Endothelial cell of umbilical vein (primary cell): ENCODE measurements around the gene CHADL. TPM values are rescaled to one million over a fixed set of nuclear protein-coding genes. Genes with fewer than 3 reads are reported as not detected.

Source experiments
- BruUV-seq: library from RNA; stranded (reverse); fragments of 400-500 nt; replicated peaks from 2 replicates; lab custom pipeline; 2021; lab: Mats Ljungman, UMichigan
- CTCF ChIA-PET: fragments of 300-600, 350-600 bp; sonication (Branson Sonifier 250); formaldehyde crosslinking; loops from one replicate; lab custom pipeline; 2021; ENCODE audit warnings: antibody characterized with exemption, inconsistent platforms; lab: Charles Lee
- POLR2A ChIA-PET: fragments of 300-600, 350-600 bp; sonication (Branson Sonifier 250); formaldehyde crosslinking; loops from one replicate; lab custom pipeline; 2021; ENCODE audit warnings: antibody characterized with exemption, inconsistent platforms; lab: Charles Lee
- DNase-seq: peaks from one replicate; pipeline ENCODE4 v3.0.0-alpha.2; 2011; ENCODE audit warnings: low read depth, low spot score
- FAIRE-seq: peaks from 2 replicates; lab custom pipeline; 2011; peaks lifted over from hg19 to GRCh38; lab: Jason Lieb, UNC
- H2AFZ ChIP-seq: 2 replicates; pipeline ENCODE4 v1.6.0; 2012; ENCODE audit warnings: low read depth, low read length, control low read depth, inconsistent platforms
- H3K27ac ChIP-seq: 2 replicates; pipeline ENCODE4 v1.5.1; 2011; ENCODE audit warnings: low read depth, mild to moderate bottlenecking, control low read depth, low read length, moderate library complexity; ENCODE audit not compliant: insufficient read depth
- H3K27me3 ChIP-seq, 2 experiments: 2 replicates each; pipeline versions ENCODE4 v1.6.0 to v1.6.1; 2011; ENCODE audit warnings: low read length in 2 of 2, mixed read lengths in 1 of 2; ENCODE audit not compliant: control insufficient read depth in 2 of 2, insufficient read depth in 2 of 2
- H3K36me3 ChIP-seq, 2 experiments: 2 replicates in 1 of 2; 3 replicates in 1 of 2; pipeline ENCODE4 v1.5.1; 2011; ENCODE audit warnings: low read length in 2 of 2, mild to moderate bottlenecking in 1 of 2, moderate library complexity in 1 of 2; ENCODE audit not compliant: control insufficient read depth in 2 of 2, insufficient read depth in 2 of 2; ENCODE audit errors: extremely low read depth in 1 of 2
- H3K4me1 ChIP-seq: 3 replicates; pipeline ENCODE4 v1.5.1; 2011; ENCODE audit warnings: mild to moderate bottlenecking, low read length; ENCODE audit not compliant: control insufficient read depth, insufficient read depth; ENCODE audit errors: extremely low read depth
- H3K4me2 ChIP-seq: 2 replicates; pipeline ENCODE4 v1.6.1; 2011; ENCODE audit warnings: low read length, control low read depth, mixed read lengths; ENCODE audit not compliant: insufficient read depth
- H3K4me3 ChIP-seq, 3 experiments: fragments of 200-600 bp in 1 of 3; sonication (generic), shearing (Covaris generic) in 1 of 3; replicated peaks in 1 of 3; 2 replicates each; pipeline ENCODE4 v1.5.1; 2011 to 2016; ENCODE audit warnings: control low read depth in 3 of 3, low read length in 3 of 3, mild to moderate bottlenecking in 2 of 3, inconsistent platforms in 1 of 3, low read depth in 1 of 3, moderate library complexity in 1 of 3; ENCODE audit not compliant: insufficient read depth in 1 of 3
- H3K79me2 ChIP-seq: 2 replicates; pipeline ENCODE4 v1.6.0; 2012; ENCODE audit warnings: low read length, inconsistent platforms; ENCODE audit not compliant: control insufficient read depth, insufficient read depth
- H3K9ac ChIP-seq: replicated peaks from 2 replicates; pipeline ENCODE3; 2011; ENCODE audit warnings: low read length, control low read depth; ENCODE audit not compliant: insufficient read depth; ENCODE audit errors: extremely low read depth
- H3K9me1 ChIP-seq: replicated peaks from 3 replicates; pipeline ENCODE4 v1.6.0; 2011; ENCODE audit warnings: mild to moderate bottlenecking, low read length; ENCODE audit not compliant: control insufficient read depth, insufficient read depth; ENCODE audit errors: extremely low read depth
- H3K9me3 ChIP-seq: replicated peaks from 2 replicates; pipeline ENCODE4 v1.5.1; 2012; ENCODE audit warnings: low read length, inconsistent platforms; ENCODE audit not compliant: control insufficient read depth, insufficient read depth
- H4K20me1 ChIP-seq: replicated peaks from 2 replicates; pipeline ENCODE3; 2011; ENCODE audit warnings: mild to moderate bottlenecking, low read length; ENCODE audit not compliant: control insufficient read depth, insufficient read depth; ENCODE audit errors: extremely low read depth
- CTCF ChIP-seq, 2 donors: IDR thresholded peaks; 1 replicate in 1 of 2; 2 replicates in 1 of 2; pipeline ENCODE4 v1.5.1; 2011; ENCODE audit warnings: low read length in 2 of 2, mild to moderate bottlenecking in 2 of 2, moderate library complexity in 2 of 2, control low read depth in 1 of 2, inconsistent platforms in 1 of 2, low read depth in 1 of 2; ENCODE audit not compliant: insufficient read depth in 1 of 2; ENCODE audit errors: extremely low read depth in 1 of 2
- EZH2 ChIP-seq: IDR thresholded peaks from 2 replicates; pipeline ENCODE4 v1.6.1; 2012; ENCODE audit warnings: borderline replicate concordance, low read depth, mild to moderate bottlenecking, moderate library complexity, low read length, inconsistent platforms; ENCODE audit not compliant: severe bottlenecking
- FOS ChIP-seq: IDR thresholded peaks from 2 replicates; pipeline ENCODE4 v1.6.1; 2011; ENCODE audit warnings: mild to moderate bottlenecking, low read length, moderate library complexity, borderline replicate concordance; ENCODE audit not compliant: insufficient read depth
- GATA2 ChIP-seq: IDR thresholded peaks from 2 replicates; pipeline ENCODE4 v1.7.0; 2011; ENCODE audit warnings: low read depth, mild to moderate bottlenecking, moderate library complexity, mixed read lengths, low read length; ENCODE audit not compliant: insufficient read length, insufficient read depth
- JUN ChIP-seq: IDR thresholded peaks from 2 replicates; pipeline ENCODE4 v1.6.1; 2011; ENCODE audit warnings: borderline replicate concordance, low read depth; ENCODE audit not compliant: insufficient read length, insufficient read depth
- MAX ChIP-seq: IDR thresholded peaks from 2 replicates; pipeline ENCODE4 v1.6.1; 2011; ENCODE audit not compliant: insufficient read depth, insufficient read length
- MYC ChIP-seq: IDR thresholded peaks from one replicate; pipeline ENCODE4 v1.6.1; 2011; ENCODE audit warnings: mild to moderate bottlenecking, low read depth, low read length
- POLR2A ChIP-seq: IDR thresholded peaks from 2 replicates; pipeline ENCODE4 v1.6.1; 2012; ENCODE audit warnings: low read depth, mild to moderate bottlenecking, control low read depth, low read length
- POLR2AphosphoS5 ChIP-seq: IDR thresholded peaks from 2 replicates; pipeline ENCODE4 v1.6.1; 2012; ENCODE audit warnings: low read depth, mild to moderate bottlenecking, control low read depth, low read length, moderate library complexity; ENCODE audit not compliant: insufficient read depth
- dilution Hi-C: fragments of 300-500 bp; cut with MboI; formaldehyde crosslinking; loops from one replicate; pipeline ENCODE4 v1.15.0; 2019; ENCODE audit warnings: low sequenced_read_pairs; ENCODE audit not compliant: extremely low pct_ligation_motif_present
- intact Hi-C: fragments of 100-400 bp; cut with micrococcal nuclease; formaldehyde crosslinking; loops from one replicate; pipeline ENCODE4 v1.10.0; 2022
- polyA plus RNA-seq, 4 experiments: library from polyadenylated mRNA; depleted of rRNA in 3 of 4; stranded (reverse) in 3 of 4; unstranded in 1 of 4; fragments of >200 nt; gene quantifications; 2 replicates each; pipeline versions ENCODE4 v1.2.1 to v1.2.3, GENCODE V29; 2011 to 2012; ENCODE audit warnings: missing spikeins in 1 of 4
- total RNA-seq: library from RNA; stranded (reverse); gene quantifications from 2 replicates; pipeline ENCODE4 v1.2.3, GENCODE V29; 2021

Gene CHADL
- total and polyA plus RNA-seq, 2 donors (not counting 3 experiments of a cell fraction or from before 2014, with no cell fraction given), result 0.69 to 1.1 TPM

- Histone ChIP-seq H3K79me2 (peaks cover 58% of the 10 kb centered on the region), H3K4me2 (peak overlapping the region; percentile 86), H3K36me3 (peaks cover 10% of the 10 kb centered on the region in 2 experiments), H2AFZ (no peak overlapping the region), H3K9me3 (no peaks in the 10 kb centered on the region), H4K20me1 (no peaks in the 10 kb centered on the region), H3K27me3 (no peaks in the 10 kb centered on the region), H3K4me3 (peak overlapping the region in 1 of 3 experiments; percentile 55), H3K27ac (peak overlapping the region; percentile 71), H3K9me1 (no peaks in the 10 kb centered on the region), H3K9ac (peak overlapping the region; percentile 78), H3K4me1 (peaks cover 42% of the 10 kb centered on the region)
- ChIA-PET POLR2A (interaction anchor here (1.2 kb wide), 1 partner anchor 14 kb away, joined by 5 read pairs; no protein-coding TSS in a partner anchor), CTCF (interaction anchor here (5.9 kb wide), 1 partner anchor 18 kb away, joined by 53 read pairs; the partner anchor contains the start of gene ZC3H7B)
- FAIRE-seq (no peak), DNase-seq (no peak)
- dilution Hi-C loops, result no loop called here
- intact Hi-C loops, result no loop called here
- TF ChIP-seq MYC (no peak), JUN (no peak), FOS (no peak), EZH2 (no peak), POLR2A (no peak), CTCF (IDR thresholded peaks at IDR 0.05; ENCODE audit: extremely low read depth in 1 of 2, insufficient read depth in 1 of 2, low read depth in 1 of 2, low read length in 2 of 2) (no peak), MAX (no peak), GATA2 (no peak), POLR2AphosphoS5 (no peak)
- no TSS peak for BruUV-seq
Measured at GRCh38 chr22:41284465-41284864, 43.7 kb upstream of the CHADL start.
